Measurements from ENCODE around the gene PFN1. TPM values are rescaled to one million over a fixed set of nuclear protein-coding genes. Genes with fewer than 3 reads are reported as not detected.

Gene PFN1
- total and polyA plus RNA-seq, 9 of the 15 experiments (the other 6 are each of a cell fraction or from before 2014, with no cell fraction given), result 60.5 to 1,479 (median 456) TPM

DNA sequence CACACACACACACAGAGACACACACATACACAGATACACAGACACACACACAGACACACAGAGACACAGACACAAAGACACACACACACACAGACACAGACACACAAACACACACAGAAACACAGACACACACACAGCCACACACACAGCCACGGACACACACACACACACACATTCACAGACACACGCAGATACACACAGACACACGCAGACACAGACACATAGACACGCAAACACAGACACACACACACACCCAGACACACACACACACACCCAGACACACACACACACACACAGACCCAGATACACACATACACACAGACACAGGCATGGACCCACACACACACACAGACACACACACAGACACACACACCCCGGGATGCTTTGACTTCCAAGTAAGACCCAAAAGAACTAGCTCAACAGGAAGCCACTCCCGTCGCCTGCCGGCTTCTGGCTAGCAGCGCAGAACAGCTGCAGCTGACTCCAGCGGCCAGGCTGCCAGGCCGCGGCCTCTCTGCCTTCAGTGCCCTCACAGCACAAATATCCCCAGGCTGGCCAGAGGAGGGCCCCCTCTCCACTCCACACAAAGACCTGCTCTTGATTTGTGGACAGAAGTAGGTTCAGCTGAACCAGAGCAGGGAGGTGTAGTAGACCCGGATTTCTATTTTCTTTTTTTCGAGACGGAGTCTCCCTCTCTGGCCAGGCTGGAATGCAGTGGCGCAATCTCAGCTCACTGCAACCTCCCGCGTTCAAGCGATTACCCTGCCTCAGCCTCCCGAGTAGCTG lies 39.4 kb downstream of the PFN1 start (continued):
- TF ChIP-seq, protein P1, sequence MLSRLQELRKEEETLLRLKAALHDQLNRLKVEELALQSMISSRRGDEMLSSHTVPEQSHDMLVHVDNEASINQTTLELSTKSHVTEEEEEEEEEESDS (CRISPR knock-in tag; IDR thresholded peaks at IDR 0.05), result no peak
- TF ChIP-seq ZKSCAN8 (CRISPR knock-in tag; IDR thresholded peaks at IDR 0.05), result no peak
- no peak for TF ChIP-seq ERF (CRISPR knock-in tag; IDR thresholded peaks at IDR 0.05)
- TF ChIP-seq ZNF354B (CRISPR knock-in tag; IDR thresholded peaks at IDR 0.05), result no peak
- no peak for TF ChIP-seq NFE2L1 (tag; IDR thresholded peaks at IDR 0.05; ENCODE audit: borderline replicate concordance, low read depth)
- TF ChIP-seq MTA2 (IDR thresholded peaks at IDR 0.05; ENCODE audit: low read depth), result no peak; the same call in 1 of the 2 replicates
- TF ChIP-seq, protein P2, sequence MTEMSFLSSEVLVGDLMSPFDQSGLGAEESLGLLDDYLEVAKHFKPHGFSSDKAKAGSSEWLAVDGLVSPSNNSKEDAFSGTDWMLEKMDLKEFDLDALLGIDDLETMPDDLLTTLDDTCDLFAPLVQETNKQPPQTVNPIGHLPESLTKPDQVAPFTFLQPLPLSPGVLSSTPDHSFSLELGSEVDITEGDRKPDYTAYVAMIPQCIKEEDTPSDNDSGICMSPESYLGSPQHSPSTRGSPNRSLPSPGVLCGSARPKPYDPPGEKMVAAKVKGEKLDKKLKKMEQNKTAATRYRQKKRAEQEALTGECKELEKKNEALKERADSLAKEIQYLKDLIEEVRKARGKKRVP (CRISPR knock-in tag; IDR thresholded peaks at IDR 0.05), result no peak
- no peak for TF ChIP-seq MCM5 (IDR thresholded peaks at IDR 0.05; ENCODE audit: low read depth)
- no peak for TF ChIP-seq TAF7 (tag; IDR thresholded peaks at IDR 0.05)
- TF ChIP-seq TCF7 (IDR thresholded peaks at IDR 0.05; ENCODE audit: borderline replicate concordance), result no peak
- TF ChIP-seq, protein P3, sequence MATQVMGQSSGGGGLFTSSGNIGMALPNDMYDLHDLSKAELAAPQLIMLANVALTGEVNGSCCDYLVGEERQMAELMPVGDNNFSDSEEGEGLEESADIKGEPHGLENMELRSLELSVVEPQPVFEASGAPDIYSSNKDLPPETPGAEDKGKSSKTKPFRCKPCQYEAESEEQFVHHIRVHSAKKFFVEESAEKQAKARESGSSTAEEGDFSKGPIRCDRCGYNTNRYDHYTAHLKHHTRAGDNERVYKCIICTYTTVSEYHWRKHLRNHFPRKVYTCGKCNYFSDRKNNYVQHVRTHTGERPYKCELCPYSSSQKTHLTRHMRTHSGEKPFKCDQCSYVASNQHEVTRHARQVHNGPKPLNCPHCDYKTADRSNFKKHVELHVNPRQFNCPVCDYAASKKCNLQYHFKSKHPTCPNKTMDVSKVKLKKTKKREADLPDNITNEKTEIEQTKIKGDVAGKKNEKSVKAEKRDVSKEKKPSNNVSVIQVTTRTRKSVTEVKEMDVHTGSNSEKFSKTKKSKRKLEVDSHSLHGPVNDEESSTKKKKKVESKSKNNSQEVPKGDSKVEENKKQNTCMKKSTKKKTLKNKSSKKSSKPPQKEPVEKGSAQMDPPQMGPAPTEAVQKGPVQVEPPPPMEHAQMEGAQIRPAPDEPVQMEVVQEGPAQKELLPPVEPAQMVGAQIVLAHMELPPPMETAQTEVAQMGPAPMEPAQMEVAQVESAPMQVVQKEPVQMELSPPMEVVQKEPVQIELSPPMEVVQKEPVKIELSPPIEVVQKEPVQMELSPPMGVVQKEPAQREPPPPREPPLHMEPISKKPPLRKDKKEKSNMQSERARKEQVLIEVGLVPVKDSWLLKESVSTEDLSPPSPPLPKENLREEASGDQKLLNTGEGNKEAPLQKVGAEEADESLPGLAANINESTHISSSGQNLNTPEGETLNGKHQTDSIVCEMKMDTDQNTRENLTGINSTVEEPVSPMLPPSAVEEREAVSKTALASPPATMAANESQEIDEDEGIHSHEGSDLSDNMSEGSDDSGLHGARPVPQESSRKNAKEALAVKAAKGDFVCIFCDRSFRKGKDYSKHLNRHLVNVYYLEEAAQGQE (IDR thresholded peaks at IDR 0.05; ENCODE audit: borderline replicate concordance), result peak; percentile 77
- TF ChIP-seq, protein P3 (CRISPR knock-in tag; IDR thresholded peaks at IDR 0.05; ENCODE audit: low read depth), result no peak
- TF ChIP-seq, protein P4, sequence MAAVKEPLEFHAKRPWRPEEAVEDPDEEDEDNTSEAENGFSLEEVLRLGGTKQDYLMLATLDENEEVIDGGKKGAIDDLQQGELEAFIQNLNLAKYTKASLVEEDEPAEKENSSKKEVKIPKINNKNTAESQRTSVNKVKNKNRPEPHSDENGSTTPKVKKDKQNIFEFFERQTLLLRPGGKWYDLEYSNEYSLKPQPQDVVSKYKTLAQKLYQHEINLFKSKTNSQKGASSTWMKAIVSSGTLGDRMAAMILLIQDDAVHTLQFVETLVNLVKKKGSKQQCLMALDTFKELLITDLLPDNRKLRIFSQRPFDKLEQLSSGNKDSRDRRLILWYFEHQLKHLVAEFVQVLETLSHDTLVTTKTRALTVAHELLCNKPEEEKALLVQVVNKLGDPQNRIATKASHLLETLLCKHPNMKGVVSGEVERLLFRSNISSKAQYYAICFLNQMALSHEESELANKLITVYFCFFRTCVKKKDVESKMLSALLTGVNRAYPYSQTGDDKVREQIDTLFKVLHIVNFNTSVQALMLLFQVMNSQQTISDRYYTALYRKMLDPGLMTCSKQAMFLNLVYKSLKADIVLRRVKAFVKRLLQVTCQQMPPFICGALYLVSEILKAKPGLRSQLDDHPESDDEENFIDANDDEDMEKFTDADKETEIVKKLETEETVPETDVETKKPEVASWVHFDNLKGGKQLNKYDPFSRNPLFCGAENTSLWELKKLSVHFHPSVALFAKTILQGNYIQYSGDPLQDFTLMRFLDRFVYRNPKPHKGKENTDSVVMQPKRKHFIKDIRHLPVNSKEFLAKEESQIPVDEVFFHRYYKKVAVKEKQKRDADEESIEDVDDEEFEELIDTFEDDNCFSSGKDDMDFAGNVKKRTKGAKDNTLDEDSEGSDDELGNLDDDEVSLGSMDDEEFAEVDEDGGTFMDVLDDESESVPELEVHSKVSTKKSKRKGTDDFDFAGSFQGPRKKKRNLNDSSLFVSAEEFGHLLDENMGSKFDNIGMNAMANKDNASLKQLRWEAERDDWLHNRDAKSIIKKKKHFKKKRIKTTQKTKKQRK (IDR thresholded peaks at IDR 0.05; ENCODE audit: borderline replicate concordance, low read depth, low read length), result no peak
- no peak for TF ChIP-seq HNRNPUL1 (IDR thresholded peaks at IDR 0.05; ENCODE audit: low read length)
